PC-9 (cell line): Measurements from ENCODE around the gene NAA20. TPM values are rescaled to one million over a fixed set of nuclear protein-coding genes. Genes with fewer than 3 reads are reported as not detected.

ENCODE experiments used
- BruUV-seq: library from RNA; stranded (reverse); fragments of 400-500 nt; replicated peaks from 2 replicates; lab custom pipeline; 2021; lab: Mats Ljungman, UMichigan
- CTCF ChIA-PET: fragments of 300-600 bp; sonication (Branson Sonifier 250); formaldehyde crosslinking; loops from one replicate; lab custom pipeline; 2022; ENCODE audit warnings: antibody characterized with exemption; lab: Charles Lee
- POLR2A ChIA-PET: fragments of 300-600 bp; sonication (Branson Sonifier 250); formaldehyde crosslinking; loops from one replicate; lab custom pipeline; 2022; ENCODE audit warnings: antibody characterized with exemption; ENCODE audit not compliant: unreplicated experiment; lab: Charles Lee
- DNase-seq, 2 experiments: peaks; one replicate each; pipeline versions ENCODE4 v3.0.0 to v3.0.0-alpha.2; 2015 to 2022; ENCODE audit warnings: mixed read lengths in 1 of 2
- H2AFZ ChIP-seq: fragments of 200-600 bp; sonication (generic); 2 replicates; pipeline ENCODE4 v1.8.1; 2017; ENCODE audit warnings: antibody characterized with exemption
- H3F3A ChIP-seq: fragments of 200-600 bp; sonication (generic); 2 replicates; pipeline ENCODE4 v1.8.1; 2017; ENCODE audit warnings: antibody characterized with exemption, mild to moderate bottlenecking, low read depth; ENCODE audit not compliant: insufficient read depth
- H3K27ac ChIP-seq: fragments of 200-600 bp; sonication (generic); 2 replicates; pipeline ENCODE4 v1.6.1; 2016; ENCODE audit warnings: mixed run types
- H3K27me3 ChIP-seq: fragments of 200-600 bp; sonication (generic); 2 replicates; pipeline ENCODE4 v1.6.1; 2016; ENCODE audit warnings: low read depth, mixed run types; ENCODE audit not compliant: insufficient read depth
- H3K36me3 ChIP-seq: fragments of 200-600 bp; sonication (generic); 2 replicates; pipeline ENCODE4 v1.6.1; 2016; ENCODE audit warnings: low read depth, mixed run types
- H3K4me1 ChIP-seq: fragments of 200-600 bp; sonication (generic); replicated peaks from 2 replicates; pipeline ENCODE4 v1.6.1; 2016; ENCODE audit warnings: mixed run types; ENCODE audit not compliant: insufficient read depth
- H3K4me2 ChIP-seq: fragments of 200-600 bp; sonication (generic); 2 replicates; pipeline ENCODE4 v1.6.1; 2017; ENCODE audit warnings: mixed run types
- H3K4me3 ChIP-seq: fragments of 200-600 bp; sonication (generic); 2 replicates; pipeline ENCODE4 v1.6.1; 2016; ENCODE audit warnings: mixed run types
- H3K79me2 ChIP-seq: fragments of 200-600 bp; sonication (generic); 2 replicates; pipeline ENCODE4 v1.6.1; 2017; ENCODE audit warnings: low read depth, mixed run types
- H3K9me2 ChIP-seq: fragments of 200-600 bp; sonication (generic); 2 replicates; pipeline ENCODE4 v1.8.1; 2017; ENCODE audit warnings: mild to moderate bottlenecking; ENCODE audit not compliant: insufficient read depth
- H3K9me3 ChIP-seq: fragments of 200-600 bp; sonication (generic); 2 replicates; pipeline ENCODE4 v1.8.1; 2016; ENCODE audit warnings: low read depth; ENCODE audit not compliant: insufficient read depth
- H4K20me1 ChIP-seq: fragments of 200-600 bp; sonication (generic); 2 replicates; pipeline ENCODE4 v1.8.1; 2017; ENCODE audit not compliant: insufficient read depth
- EZH2 ChIP-seq: fragments of 200-600 bp; sonication (generic); IDR thresholded peaks from 2 replicates; pipeline ENCODE4 v1.8.0; 2017; ENCODE audit warnings: antibody characterized with exemption, low read depth
- intact Hi-C: fragments of 100-400 bp; cut with micrococcal nuclease; formaldehyde crosslinking; loops from one replicate; pipeline ENCODE4 v1.10.0; 2022; ENCODE audit not compliant: unreplicated experiment
- total RNA-seq: library from RNA; stranded (reverse); gene quantifications from 2 replicates; pipeline ENCODE4 v1.2.3, GENCODE V29; 2021
- TF ChIP-seq, protein P1 (sequence below): fragments of 200-600 bp; sonication (generic); conservative IDR thresholded peaks from 2 replicates; pipeline ENCODE4 v1.6.1; 2017; ENCODE audit warnings: mixed run types, antibody characterized with exemption, mild to moderate bottlenecking, moderate library complexity

NAA20 gene
- total RNA-seq, 1 experiment from 2014 or later = 167 TPM

DNA sequence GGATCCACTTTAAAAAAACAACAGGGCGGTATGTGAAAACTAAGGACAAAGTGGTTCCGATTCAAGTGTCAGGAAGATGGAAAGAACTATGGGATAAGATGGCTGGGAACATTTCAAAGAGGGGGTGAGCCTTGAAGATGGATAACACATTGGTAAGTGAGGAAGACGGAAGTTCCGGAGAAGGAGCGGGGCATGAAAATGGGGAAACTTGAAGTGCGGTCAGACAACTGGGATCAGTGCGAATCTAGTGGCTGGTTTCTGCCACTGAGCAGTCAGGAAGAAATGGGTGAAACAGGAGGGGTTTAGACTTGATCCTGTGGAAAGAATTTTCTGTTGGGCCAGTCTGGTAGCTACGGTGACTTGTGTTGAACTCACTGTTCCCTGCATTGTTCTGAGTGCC is 1.2 kb downstream of the NAA20 start:
- H3K9me3 ChIP-seq = no peaks in the 10 kb centered on the region
- no peaks in the 10 kb centered on the region for H3K9me2 ChIP-seq
- peak overlapping the region; percentile 99 for H3K4me3 ChIP-seq
- peak overlapping the region; percentile 98 for H3K4me2 ChIP-seq
- peaks cover 62% of the 10 kb centered on the region for H3K79me2 ChIP-seq
- TF ChIP-seq, protein P1, sequence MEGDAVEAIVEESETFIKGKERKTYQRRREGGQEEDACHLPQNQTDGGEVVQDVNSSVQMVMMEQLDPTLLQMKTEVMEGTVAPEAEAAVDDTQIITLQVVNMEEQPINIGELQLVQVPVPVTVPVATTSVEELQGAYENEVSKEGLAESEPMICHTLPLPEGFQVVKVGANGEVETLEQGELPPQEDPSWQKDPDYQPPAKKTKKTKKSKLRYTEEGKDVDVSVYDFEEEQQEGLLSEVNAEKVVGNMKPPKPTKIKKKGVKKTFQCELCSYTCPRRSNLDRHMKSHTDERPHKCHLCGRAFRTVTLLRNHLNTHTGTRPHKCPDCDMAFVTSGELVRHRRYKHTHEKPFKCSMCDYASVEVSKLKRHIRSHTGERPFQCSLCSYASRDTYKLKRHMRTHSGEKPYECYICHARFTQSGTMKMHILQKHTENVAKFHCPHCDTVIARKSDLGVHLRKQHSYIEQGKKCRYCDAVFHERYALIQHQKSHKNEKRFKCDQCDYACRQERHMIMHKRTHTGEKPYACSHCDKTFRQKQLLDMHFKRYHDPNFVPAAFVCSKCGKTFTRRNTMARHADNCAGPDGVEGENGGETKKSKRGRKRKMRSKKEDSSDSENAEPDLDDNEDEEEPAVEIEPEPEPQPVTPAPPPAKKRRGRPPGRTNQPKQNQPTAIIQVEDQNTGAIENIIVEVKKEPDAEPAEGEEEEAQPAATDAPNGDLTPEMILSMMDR = no peak
- no peak for TF ChIP-seq EZH2
- H2AFZ ChIP-seq = no peak overlapping the region
- ChIA-PET CTCF (no interaction called here), POLR2A (interaction anchor here (0.8 kb wide), 1 partner anchor 26 kb away, joined by 3 read pairs; no protein-coding TSS in a partner anchor)
- H3K4me1 ChIP-seq = peaks cover 26% of the 10 kb centered on the region
- peaks cover 13% of the 10 kb centered on the region; the same call in 1 of the 2 replicates for H4K20me1 ChIP-seq
- peaks cover 19% of the 10 kb centered on the region for H3K36me3 ChIP-seq
- no peaks in the 10 kb centered on the region for H3K27me3 ChIP-seq
- TSS peak; percentile 62 for BruUV-seq
- intact Hi-C loops = loop anchor here (2.0 to 5.0 kb wide), 3 partner anchors 26 to 42 kb away; partner anchors contain the start of genes CFAP61 and CRNKL1
- H3K27ac ChIP-seq = peak overlapping the region; percentile 74
- DNase-seq = no peak
- H3F3A ChIP-seq = peaks cover 11% of the 10 kb centered on the region; the same call in 1 of the 2 replicates

DNA sequence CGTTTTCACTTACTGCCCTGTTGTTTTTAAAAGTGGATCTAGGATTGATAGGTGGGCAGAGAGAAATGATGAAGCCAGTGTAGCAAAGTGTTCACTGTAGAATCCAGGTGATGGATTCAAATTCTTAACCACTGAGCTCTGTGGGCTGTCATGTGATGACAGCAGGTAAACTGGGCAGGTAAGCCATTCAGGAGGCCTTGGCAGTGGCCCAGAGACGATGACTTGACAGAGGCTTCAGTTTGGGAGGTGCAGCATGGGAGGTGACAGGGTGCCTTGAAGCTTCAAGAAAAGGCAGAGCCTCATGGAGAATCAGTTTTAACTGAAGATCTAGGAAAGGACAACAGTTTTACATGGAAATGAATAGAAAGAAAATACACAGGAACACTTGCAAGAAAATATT is 2.0 kb downstream of the NAA20 start:
- Histone ChIP-seq H2AFZ (no peak overlapping the region), H3K4me3 (peak overlapping the region; percentile 99), H3K27ac (peak overlapping the region; percentile 74), H3K27me3 (no peaks in the 10 kb centered on the region), H3K4me1 (peaks cover 26% of the 10 kb centered on the region), H3K9me3 (no peaks in the 10 kb centered on the region), H3K9me2 (no peaks in the 10 kb centered on the region), H3F3A (peaks cover 11% of the 10 kb centered on the region), H3K4me2 (peak overlapping the region; percentile 98), H4K20me1 (peaks cover 15% of the 10 kb centered on the region; the same call in 1 of the 2 replicates), H3K79me2 (peaks cover 70% of the 10 kb centered on the region), H3K36me3 (peaks cover 19% of the 10 kb centered on the region)
- TF ChIP-seq EZH2 = no peak
- TF ChIP-seq, protein P1 = no peak
- no TSS peak for BruUV-seq
- peak; percentile 87 for DNase-seq
- POLR2A ChIA-PET = interaction anchor here (0.6 to 0.8 kb wide), 3 partner anchors 23 to 42 kb away, joined by 3 to 8 read pairs (median 3); no protein-coding TSS in a partner anchor
- intact Hi-C loops = loop anchor here (2.0 to 5.0 kb wide), 3 partner anchors 26 to 42 kb away; partner anchors contain the start of genes CFAP61 and CRNKL1
- CTCF ChIA-PET = no interaction called here

DNA sequence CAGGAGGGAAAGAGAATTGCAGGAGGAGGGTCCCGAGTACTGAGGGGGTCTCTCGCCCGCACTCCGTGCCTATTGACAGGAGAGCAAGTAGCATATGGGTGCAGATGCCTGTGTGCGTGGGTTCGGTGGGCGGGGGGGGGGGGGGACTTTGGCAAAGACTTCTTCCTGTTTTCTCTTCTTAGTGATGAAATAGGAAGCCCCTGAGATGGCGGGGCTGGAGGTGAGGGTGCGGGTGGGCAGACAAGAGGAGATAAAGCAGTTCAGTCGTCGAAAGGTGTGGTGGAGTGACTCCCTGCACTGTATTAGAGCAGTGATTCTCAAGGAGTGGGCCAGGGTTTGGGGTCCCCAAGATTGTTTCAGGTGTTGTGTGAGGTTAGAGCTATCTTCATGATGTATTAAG is 3.7 kb downstream of the NAA20 start:
- Histone ChIP-seq H3K27me3 (no peaks in the 10 kb centered on the region), H4K20me1 (peaks cover 26% of the 10 kb centered on the region), H3K4me2 (no peak overlapping the region), H3F3A (peaks cover 11% of the 10 kb centered on the region), H3K27ac (no peak overlapping the region), H3K9me3 (no peaks in the 10 kb centered on the region), H3K36me3 (peaks cover 24% of the 10 kb centered on the region), H3K79me2 (peaks cover 87% of the 10 kb centered on the region), H3K4me3 (no peak overlapping the region), H3K9me2 (no peaks in the 10 kb centered on the region), H2AFZ (no peak overlapping the region), H3K4me1 (peaks cover 26% of the 10 kb centered on the region)
- BruUV-seq = no TSS peak
- ChIA-PET CTCF (no interaction called here), POLR2A (no interaction called here)
- TF ChIP-seq EZH2 = no peak
- TF ChIP-seq, protein P1 = no peak
- DNase-seq = no peak
- intact Hi-C loops = no loop called here
